Bone marrow (tissue), 2 donors: ENCODE results near the gene HPCAL1.

Experiments used
- DNase-seq, 2 donors: peaks; one replicate each; lab custom pipeline; 2025; lab: John Stamatoyannopoulos, UW

The HPCAL1 gene

DNA sequence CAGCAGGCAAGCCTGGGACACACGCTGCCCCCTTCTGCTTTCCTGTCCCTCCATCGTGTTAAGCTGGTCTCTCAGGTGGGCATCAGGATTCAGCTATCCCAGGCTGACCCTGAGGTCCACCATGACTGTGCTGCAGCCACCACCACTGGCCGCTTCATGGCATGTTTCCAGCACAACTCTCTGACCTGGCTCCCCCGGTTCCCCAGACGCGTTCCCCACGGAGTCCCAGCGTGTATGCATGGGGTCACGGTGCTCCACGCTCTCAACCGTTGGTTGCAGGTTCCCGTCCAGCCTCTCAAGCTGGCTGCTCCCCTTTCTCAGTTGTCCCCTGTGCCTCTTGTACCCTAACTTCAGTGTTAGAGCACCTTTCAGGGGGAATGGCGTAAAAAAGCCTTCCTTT, 20.3 kb downstream of the HPCAL1 start:
- no peak for DNase-seq

DNA sequence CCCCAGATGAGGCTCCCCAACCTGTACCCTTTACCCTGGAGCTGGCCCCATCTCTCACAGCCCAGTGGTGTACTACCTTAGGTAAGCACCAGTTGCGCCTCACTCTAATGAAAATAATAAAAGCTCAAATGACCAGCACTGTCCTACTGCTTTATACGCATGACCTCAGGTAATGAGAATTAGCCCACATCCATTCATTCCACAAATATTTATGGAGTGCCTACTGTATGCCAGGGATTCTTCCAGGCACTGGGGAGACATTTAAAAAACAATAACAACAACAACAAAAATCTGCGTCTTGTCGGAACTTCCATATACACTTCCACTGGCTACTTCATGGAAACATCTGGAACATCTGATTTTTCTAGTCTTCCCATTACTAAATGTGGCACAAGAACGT, 20.8 kb downstream of the HPCAL1 start:
- no peak for DNase-seq

DNA sequence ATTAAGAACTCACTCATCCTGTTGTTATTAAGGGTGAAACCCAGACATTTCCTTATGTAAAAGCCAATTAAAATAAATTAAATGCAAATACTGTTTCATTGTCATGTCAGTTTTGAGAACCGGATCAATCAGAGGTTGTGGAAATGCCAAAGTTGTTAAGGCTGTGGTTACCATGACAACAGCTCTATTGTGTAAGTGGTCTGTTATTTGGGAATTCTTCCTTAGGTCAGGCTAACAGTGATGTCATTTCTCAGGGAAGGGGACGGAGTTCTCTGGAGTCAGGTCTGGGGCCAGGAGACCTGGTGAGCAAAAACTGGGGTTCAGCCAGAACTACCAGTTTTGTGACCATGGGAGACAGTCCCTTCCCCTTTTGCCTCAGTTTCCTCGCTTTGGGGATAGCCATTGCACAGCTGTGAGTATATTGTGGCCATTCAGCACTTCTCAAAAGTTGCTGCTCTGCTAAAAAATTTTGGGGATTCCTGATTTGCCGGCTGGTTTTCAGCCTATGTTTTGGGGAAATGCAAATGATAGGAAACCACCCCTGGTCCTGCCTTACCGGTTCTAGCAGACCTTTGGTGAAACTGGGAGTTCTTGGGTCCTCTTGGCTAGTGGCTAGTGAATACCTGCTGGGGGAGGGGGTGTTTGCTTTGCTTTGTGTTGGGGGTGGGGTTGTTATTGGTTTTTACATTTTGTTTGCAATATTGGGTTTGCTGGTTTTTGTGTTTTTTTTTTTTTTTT, 21.6 kb downstream of the HPCAL1 start:
- DNase-seq, result no peak

DNA sequence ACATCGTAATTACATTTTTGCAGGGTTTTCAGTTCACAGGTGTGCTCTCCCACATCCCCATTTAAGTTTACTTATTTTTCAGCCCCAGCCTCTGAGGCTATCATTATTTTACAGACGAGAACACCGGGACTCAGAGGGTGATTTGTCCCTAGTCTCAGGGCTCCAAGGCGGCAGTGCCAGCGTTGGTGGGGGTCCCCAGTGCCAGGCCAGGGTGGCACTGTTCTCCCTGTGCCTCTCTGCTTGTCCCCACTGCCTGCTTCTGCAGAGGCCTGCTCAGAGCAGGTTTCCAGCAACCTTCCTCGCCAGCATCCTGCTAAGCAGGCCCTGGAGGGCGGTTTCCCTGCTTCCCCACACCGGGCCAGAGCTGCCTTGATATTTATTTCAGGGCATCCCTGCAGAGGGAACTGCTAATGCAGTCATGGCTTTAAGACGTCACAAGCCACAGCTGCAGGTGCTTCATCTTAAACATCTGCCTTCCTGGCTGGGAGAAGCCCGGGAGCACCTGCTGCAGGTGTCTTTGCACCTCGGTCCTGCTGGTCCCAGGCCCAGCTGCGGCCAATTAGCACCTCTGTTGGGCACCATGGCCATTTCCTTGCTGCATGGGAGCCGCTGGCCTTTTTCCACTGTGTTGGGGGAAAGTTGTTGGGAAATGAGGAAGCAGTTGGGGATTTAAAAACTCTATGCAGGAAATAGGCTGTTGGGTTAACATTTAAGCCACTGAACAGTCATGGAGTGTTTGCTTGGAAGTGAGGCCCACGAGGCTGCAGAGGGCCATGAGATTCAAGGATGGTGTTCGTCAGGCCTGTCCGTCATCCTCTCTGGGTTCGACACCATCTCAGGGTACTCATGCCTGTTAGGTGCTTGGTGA, 22.8 kb downstream of the HPCAL1 start:
- no peak for DNase-seq

DNA sequence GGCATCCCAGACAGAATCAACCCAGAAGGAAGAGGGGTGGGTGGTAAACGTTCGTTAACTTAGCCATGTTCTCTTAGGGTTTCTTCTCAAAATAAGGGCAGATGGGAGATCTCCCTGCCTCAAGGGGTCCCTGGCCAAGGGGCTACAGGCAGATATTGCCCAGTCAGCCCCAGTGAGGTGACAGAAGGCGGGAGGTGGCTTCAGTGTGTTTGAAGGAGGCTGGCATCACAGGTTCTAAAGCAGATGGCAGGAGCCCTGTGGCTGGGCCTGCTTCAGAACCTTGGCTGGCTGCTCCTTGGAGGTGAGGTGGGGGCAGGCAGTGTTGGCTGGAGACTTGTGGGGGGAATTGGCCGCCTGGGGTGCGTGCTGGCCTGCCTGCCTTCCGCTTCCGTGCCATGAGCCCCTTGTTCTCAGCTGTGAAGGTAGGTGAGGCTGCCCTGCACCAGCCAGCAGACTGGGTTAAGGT, 23.5 kb downstream of the HPCAL1 start:
- no peak for DNase-seq

DNA sequence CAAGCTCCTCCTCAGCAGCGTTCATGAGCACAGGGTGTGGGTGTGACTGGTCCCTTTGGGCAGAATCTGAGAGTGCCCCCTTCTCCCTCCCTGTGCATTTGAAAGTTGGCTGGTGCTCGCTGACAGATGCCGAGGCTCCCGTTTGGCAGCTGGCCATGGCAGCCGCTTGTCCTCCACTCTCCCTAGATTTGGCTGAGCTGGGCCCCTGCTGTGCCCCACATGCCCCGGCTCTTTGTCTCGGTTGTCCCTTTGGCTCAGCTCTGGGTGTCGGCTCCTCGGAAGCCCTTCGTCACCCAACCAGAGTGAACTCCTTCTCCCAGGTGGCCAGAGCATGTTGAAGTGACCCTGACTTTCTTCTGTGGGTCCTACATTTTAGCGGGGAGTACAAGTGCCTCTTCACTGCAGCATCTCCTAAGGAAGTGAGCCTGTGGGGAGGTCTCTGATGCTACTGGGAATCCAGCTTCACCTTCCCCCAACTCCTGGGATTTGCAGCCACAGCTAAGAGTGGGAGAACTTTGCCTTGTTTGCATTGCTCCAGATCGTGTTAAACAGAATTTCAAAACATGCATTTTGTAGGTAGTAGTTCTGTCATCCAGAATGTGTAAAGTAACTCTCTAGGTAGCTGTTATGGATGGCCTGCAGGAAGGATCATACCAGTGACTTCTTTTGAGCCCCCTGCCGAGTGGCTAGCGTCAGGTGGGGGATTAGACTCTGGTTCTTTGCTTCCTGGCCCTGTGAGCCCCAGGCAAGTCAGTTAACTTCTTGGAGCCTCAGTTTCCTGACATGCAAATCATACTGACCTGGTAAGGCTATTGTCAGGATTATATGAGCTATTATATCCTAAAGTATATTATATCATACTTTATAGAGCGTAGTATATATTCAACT, 24.2 kb downstream of the HPCAL1 start:
- no peak for DNase-seq

DNA sequence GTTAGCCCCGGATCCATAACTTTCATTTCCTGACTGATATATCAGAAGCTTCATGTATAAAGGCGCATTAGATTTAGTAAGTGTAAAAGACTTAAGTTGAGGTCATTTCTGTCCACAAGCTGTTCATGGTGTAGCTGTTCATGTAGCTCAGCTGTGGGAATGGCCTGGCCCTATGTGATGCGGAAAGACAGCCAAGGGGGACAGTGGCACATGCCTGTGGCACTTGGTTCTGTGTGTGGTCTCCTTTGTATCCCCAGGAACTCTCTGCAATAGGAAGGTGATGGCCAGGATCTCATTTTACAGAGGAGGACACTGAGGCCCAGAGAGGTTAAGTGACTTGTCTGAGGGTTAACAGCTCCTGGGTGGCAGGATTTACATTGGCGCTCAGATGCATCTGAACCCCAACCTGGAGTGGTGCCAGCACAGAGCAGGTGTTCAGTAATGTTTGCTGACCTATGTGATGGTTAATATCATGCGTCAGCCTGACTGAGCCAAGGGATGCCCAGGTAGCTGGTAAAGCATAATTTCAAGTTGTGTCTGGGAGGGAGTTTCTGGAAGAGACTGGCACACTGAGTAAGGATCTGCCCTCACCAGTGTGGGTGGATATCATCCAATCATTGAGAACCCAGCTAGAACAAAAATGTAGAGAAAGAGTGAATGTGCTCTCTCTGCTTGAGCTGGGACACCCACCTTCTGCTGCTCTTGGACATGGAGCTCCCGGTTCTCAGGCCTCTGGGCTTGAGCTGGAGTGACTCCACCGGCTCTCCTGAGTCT, 25.4 kb downstream of the HPCAL1 start:
- no peak for DNase-seq

DNA sequence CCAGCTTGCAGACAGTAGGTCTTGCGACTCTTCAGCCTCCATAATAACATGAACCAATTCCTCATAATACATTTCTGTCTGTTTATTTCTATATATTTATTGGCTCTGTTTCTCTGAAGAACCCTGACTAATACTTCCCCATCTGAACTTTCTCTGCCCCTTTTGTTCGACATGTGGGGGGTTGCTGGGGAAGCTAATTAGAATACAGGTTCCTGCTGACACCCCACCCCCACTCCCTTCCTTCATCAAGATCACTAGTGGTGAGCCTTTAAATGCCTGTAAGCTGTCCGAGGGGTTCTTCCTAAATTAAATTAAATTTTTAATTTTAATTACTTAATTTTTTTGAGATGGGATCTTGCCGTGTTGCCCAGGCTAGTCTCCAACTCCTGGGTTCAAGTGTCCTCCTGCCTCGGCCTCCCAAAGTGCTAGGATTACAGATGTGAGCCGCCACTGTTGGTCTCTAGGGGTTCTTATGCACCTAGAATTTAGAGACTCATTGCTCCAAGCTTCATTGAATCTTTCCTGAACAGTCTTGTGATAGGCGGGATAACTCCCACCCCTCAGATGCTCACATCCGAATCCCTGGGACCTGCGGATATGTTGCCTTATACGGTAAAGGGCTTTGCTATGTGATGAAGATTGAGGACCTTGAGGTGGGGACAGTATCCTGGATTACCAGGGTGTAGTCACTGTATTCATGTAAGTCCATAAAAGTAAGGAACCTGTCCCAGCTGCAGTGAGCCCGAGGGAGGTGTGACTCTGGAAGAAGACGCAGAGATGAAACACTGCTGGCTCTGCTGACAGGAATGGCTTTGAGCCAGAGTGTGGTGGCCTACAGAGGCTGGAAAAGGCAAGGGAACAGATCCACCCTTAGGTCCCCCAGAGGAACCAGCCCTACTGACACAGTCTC, 26.2 kb downstream of the HPCAL1 start:
- DNase-seq, result no peak

DNA sequence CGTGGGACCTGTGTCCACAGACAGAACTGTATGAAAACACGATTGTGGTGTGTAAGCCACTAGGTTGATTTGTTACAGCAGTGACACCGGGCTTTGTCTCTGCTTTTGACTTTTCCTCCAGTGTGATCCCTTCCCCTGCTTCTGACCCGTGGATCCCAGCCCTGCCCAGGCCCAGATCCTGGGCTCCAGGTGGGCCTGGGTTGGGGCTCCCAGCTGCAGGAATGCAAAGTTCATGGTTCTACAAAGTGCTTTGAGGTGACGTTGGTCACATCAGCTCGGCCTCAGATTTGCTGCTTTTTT, 26.8 kb downstream of the HPCAL1 start:
- no peak for DNase-seq

DNA sequence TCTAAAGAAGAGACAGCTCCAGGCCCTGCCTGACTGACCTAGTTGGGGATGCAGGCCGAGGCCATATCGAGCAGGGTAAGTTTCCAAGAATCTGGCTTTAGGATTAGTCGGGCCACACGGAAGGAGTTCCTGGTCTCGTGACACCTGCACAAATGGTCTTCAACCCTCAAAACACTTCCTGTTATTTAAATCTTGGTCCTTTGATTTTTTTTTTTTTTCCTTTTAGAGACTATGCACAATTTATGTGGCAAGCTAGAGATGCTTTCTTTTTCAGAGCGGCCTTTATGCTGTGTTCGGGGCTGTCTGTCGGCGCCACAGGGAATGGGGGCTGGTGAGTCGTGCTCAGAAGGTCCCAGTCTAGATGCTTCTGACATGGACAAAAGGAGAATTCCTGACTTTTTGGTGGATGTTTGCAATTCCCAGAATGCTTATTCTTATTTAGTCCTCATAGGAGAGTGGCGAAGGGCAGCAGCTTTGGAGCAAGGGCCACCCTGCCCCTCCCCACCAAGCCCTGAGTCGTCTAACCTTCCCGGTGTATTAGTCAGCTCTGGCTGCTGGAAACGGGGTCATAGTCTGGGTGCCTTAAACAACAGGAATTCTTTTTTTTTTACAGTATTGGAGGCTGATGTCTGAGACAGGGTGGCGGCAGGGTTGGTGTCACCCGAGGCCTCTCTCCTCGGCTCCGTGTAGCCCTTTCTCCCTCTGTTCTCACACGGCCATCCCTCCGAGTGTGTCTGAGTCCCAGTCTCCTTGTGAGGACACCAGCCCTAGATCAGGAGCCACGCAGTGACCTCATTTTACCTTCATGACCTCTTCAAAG, 27.4 kb downstream of the HPCAL1 start:
- DNase-seq, result no peak

DNA sequence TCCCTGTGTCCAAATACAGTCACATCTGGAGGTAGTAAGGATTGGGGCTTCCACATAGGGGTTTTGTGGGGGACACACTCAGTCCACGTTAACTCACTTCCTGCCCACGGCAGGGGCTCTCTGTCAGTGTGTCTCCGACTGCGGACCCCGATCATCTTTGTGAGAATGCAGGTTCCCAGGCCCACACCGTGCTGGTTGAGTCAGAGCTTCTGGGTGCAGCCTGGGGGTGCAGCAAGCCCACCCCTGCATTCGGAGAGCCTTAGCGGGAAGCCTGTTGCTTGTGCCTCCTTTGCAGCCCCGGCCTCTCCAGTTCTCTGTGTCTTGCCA, 28.0 kb downstream of the HPCAL1 start:
- no peak for DNase-seq

DNA sequence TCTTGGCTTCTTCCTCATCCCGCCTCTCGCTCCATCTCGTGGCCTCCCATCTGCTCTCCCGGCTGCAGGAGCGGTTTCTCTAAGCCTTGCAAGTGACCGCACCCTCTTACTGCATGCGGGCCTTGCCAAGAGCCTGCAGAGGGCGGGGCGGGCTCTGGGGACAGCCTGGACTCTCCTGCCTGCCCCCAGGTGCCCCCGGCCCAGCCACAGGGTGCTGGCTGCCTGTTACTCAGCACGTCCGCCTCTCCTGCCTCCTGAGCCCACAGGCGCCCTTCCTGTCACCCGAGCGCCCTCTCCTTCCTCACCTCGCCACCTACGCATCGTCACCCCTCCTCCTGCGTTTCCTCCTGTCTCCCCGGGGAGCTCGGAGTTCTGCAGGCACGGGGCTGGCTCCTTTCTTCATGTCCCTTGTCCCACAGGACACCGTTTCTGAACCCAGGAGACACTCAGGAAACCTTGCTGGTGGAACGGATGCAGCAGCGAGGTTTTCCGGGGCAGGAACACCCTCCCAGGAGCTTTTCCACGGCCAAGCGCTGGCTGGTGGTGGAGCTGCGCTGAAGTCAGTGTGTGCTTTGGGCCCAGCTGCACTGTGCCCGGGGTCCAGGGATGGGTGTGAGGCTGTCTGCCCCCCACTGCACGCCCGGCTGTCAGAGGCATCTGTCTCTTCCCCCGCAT, 28.5 kb downstream of the HPCAL1 start:
- DNase-seq, result no peak

DNA sequence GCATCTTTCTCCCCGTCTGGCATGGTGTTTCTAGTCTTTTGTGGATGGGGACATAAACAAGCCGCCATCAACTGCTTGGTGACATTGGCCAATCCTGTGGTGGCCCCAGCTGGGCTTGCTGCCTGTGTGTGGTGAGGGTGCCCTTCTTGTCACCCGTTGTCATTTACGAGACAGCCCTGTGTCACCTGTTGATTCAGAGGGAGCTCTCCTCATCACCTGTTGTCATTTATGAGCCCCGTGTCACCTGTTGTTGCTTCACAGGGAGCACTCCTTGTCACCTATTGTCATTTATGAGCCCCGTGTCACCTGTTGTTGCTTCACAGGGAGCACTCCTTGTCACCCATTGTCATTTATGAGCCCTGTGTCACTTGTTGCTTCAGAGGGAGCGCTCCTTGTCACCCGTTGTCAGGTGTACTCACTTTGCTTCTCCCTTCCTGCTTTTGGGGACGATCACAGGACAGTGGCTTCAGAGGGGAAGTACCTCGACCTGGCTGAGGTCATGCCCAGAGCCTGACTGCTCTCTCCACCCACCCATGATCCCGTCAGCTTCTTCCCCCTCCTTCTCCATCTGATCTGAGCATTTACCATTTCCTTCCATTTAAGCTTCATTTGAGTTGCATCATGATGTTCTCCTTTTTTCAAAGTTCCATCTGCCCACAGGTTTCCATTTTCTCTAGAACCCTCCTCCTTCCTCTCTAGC, 29.1 kb downstream of the HPCAL1 start:
- DNase-seq, result peak; percentile 30 to 74

DNA sequence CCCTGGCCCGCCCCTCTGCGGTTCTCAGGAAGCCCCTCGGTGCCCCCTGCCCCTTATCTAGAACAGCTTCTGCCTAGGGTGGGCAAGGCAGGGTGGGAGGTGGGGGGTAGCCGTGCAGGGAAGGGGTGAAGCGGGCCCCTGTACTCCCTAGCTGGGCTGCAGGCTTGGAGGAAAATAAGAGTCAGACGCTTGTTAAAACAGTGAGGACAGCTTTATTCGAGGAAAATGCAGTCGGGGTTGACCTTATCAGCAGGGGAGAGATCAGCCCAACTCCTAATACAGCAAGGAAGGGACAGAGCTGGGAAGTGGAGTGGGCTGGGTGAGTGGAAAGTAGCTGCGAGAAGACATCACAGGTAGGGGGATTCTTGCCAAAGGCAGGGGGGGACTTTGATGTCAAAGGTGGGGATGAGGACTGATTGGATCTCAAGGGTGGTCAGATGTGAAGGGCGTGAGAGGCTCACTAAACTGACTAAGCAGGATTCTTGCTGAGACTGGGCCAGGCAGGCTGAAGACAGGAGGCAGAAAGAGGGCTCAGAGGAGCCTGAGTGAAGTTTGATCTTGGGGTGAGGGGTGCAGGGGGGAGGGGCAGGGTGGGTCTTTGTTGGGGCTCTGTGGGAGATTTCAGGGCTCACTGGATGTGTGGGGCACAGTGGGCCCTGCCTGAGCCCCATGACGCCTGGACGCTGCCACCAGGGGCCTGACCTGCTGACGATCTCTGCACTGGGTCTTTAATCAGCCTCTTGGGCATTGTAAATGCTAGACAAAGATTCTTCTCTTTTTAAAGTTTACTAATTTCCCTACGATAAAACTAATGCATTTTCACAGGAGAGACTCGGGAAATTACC, 29.9 kb downstream of the HPCAL1 start:
- no peak for DNase-seq

DNA sequence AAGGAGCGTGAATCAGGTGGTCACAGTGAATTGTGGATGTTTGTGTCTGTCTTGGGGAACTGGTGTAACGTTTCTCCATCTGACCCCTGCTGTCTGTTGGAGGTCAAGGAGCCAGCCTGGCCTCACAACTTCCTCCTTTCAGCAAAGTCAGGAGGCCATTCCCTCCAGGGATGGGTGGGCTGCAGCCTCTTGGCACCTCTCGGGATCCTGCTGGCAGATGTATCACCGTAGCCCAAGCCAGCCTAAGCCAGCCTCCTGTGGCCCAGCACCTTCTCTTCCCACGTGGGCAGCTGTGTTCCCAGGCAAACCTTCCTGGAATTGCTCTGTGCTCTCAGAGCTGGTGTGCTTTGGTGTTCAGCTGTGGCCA, 30.5 kb downstream of the HPCAL1 start:
- DNase-seq, result no peak

DNA sequence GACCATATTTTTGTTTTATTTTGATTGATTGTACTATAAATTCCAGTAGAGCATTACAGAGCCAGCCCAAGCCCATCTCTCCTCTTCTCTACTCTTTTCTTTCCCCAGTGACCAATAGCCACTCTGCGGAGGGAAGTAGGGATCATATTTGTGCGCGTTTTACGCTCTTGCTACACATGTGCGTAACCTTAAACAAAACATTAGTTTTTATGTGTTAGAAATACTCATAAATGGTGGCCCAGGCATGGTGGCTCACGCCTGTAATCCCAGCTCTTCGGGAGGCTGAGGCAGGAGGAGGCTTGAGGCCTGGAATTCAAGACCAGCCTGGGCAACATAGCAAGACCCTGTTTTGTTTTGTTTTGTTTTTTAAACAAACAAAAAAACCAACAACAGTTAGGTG, 31.3 kb downstream of the HPCAL1 start:
- DNase-seq, result no peak

DNA sequence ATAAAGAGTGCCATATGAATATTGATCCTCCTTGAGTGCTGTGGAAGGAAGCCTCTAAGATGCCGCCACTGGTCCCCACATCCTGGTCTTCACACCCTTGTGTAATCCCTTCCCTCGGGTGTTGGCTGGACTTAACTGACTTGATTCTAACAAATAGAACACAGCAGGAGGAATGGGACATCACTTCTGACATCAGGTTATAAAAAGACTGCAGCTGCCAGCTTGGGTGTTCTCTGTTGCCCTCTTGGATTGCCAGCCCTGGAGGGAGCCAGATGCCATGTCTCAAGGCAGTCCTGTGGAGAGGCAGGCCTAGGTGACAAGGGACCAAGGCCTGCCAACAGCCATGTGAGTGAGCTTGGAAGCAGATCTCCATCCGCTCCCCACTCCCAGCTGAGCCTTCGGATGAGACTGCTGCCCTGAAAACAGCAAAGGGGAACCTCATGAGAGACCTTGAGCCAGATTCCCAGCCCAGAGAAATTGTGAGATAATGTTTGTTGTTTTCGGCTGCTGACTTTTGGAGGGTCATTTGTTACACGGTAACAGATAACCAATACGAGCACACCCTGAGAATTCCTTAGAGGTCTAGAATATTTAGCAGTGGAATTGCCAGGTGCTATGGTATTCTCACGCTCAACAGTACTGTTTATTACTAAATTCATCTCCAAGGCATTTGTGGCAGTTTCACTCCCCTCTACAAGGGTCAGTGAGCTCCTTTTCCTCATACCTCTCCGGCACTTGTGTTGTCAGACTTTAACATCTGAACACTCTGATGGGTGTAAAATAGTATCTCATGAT, 32.5 kb downstream of the HPCAL1 start:
- no peak for DNase-seq
